Activated CD8-positive, alpha-beta T cell treated with anti-CD3 and anti-CD28 coated beads for 36 hours (primary cell): ENCODE data around the gene MCEE. TPM values are rescaled to one million over a fixed set of nuclear protein-coding genes. Genes with fewer than 3 reads are reported as not detected.

ENCODE experiments used
- ATAC-seq: fragments of 200-7000 bp; cut with Tn5 transposase; one replicate; pipeline ENCODE4 v1.10.0; 2021; ENCODE audit warnings: mild to moderate bottlenecking, moderate library complexity
- CTCF ChIA-PET: fragments of 350-600 bp; sonication (Branson Sonifier 250); formaldehyde crosslinking; loops from one replicate; lab custom pipeline; 2021; ENCODE audit warnings: antibody characterized with exemption; lab: Charles Lee
- POLR2A ChIA-PET: fragments of 350-600 bp; sonication (Branson Sonifier 250); formaldehyde crosslinking; loops from one replicate; lab custom pipeline; 2021; ENCODE audit warnings: antibody characterized with exemption; lab: Charles Lee
- DNase-seq: peaks from one replicate; pipeline ENCODE4 v3.0.0-alpha.2; 2020
- H3K27ac Mint-ChIP-seq: one replicate; pipeline ENCODE4 v1.8.0; 2021; ENCODE audit warnings: mild to moderate bottlenecking, mixed read lengths
- H3K27me3 Mint-ChIP-seq: one replicate; pipeline ENCODE4 v1.8.0; 2021; ENCODE audit warnings: mixed read lengths
- H3K36me3 Mint-ChIP-seq: one replicate; pipeline ENCODE4 v1.8.0; 2021; ENCODE audit warnings: low read depth, mixed read lengths
- H3K4me1 Mint-ChIP-seq: one replicate; pipeline ENCODE4 v1.8.0; 2021; ENCODE audit warnings: low read depth, mixed read lengths
- H3K4me3 Mint-ChIP-seq: one replicate; pipeline ENCODE4 v1.8.0; 2021; ENCODE audit warnings: mild to moderate bottlenecking, moderate library complexity, mixed read lengths
- H3K9me3 Mint-ChIP-seq: one replicate; pipeline ENCODE4 v1.8.0; 2021; ENCODE audit warnings: mixed read lengths
- CTCF ChIP-seq: fragments of 200-600 bp; IDR thresholded peaks from one replicate; pipeline ENCODE4 v1.8.0; 2022; ENCODE audit warnings: antibody characterized with exemption, mild to moderate bottlenecking
- intact Hi-C: fragments of 100-400 bp; cut with micrococcal nuclease; formaldehyde crosslinking; loops from one replicate; pipeline ENCODE4 v1.10.0; 2022
- total RNA-seq, 2 experiments: library from RNA; stranded (reverse); gene quantifications; one replicate each; pipeline ENCODE4 v1.2.3, GENCODE V29; 2021

Gene MCEE
- total RNA-seq, 2 experiments from 2014 or later = 13.8 to 14.0 TPM

- no peak for TF ChIP-seq CTCF
- Mint-ChIP-seq H3K27ac (no peak overlapping the region), H3K9me3 (no peaks in the 10 kb centered on the region), H3K36me3 (no peaks in the 10 kb centered on the region), H3K4me3 (no peak overlapping the region), H3K4me1 (peaks cover 6% of the 10 kb centered on the region), H3K27me3 (no peaks in the 10 kb centered on the region)
- DNase-seq (no peak), ATAC-seq (no peak)
- intact Hi-C loops = no loop called here
- ChIA-PET CTCF (interaction anchor here (1.1 kb wide), 1 partner anchor 38 kb away, joined by 3 read pairs; no protein-coding TSS in a partner anchor), POLR2A (no interaction called here)
Observed at GRCh38 chr2:71063216-71063615, 66.8 kb downstream of the MCEE start.

GRCh38 chr2:71060871-71061270, 69.2 kb downstream of the MCEE start:
- Mint-ChIP-seq H3K36me3 (no peaks in the 10 kb centered on the region), H3K27ac (no peak overlapping the region), H3K4me3 (no peak overlapping the region), H3K27me3 (no peaks in the 10 kb centered on the region), H3K4me1 (no peaks in the 10 kb centered on the region), H3K9me3 (no peaks in the 10 kb centered on the region)
- TF ChIP-seq CTCF = no peak
- ATAC-seq (no peak), DNase-seq (no peak)
- ChIA-PET CTCF (interaction anchor here (0.6 kb wide), 1 partner anchor 10 kb away, joined by 3 read pairs; no protein-coding TSS in a partner anchor), POLR2A (no interaction called here)
- intact Hi-C loops = no loop called here

GRCh38 chr2:71060211-71060610, 69.8 kb downstream of the MCEE start:
- no peak for DNase-seq
- no peak for TF ChIP-seq CTCF
- ChIA-PET POLR2A (no interaction called here), CTCF (interaction anchor here (0.6 to 1.1 kb wide), 2 partner anchors 11 to 41 kb away, joined by 3 read pairs; no protein-coding TSS in a partner anchor)
- Mint-ChIP-seq H3K4me3 (no peak overlapping the region), H3K9me3 (no peaks in the 10 kb centered on the region), H3K27me3 (no peaks in the 10 kb centered on the region), H3K36me3 (no peaks in the 10 kb centered on the region), H3K4me1 (no peaks in the 10 kb centered on the region), H3K27ac (no peak overlapping the region)
- intact Hi-C loops = no loop called here
- no peak for ATAC-seq

Other genes with a start within 250 kb of the MCEE start
- not detected for gene VAX2, start 229.7 kb downstream of the MCEE start, total RNA-seq
- gene ATP6V1B1, start 194.3 kb downstream of the MCEE start, total RNA-seq = not detected
- not detected for gene ANKRD53, start 151.6 kb downstream of the MCEE start, total RNA-seq
- gene TEX261, start 135.4 kb downstream of the MCEE start, total RNA-seq = 10 to 100 TPM; 38.8 to 39.9 TPM
- gene NAGK, start 61.6 kb downstream of the MCEE start, total RNA-seq = 10 to 100 TPM; 33.6 to 38.7 TPM
- 10 to 100 TPM; 41.7 to 47.0 TPM for gene MPHOSPH10, start 405 bp upstream of the MCEE start, total RNA-seq
- gene PAIP2B, start 96.9 kb upstream of the MCEE start, total RNA-seq = 1 to 10 TPM; 3.1 to 3.4 TPM
- 10 to 100 TPM; 81.1 to 86.0 TPM for gene ZNF638, start 201.6 kb upstream of the MCEE start, total RNA-seq